GM23248 (cell line): ENCODE measurements around the gene UFSP1.

ENCODE experiments used
- EZH2 ChIP-seq: fragments of 200-600 bp; sonication (generic); IDR thresholded peaks from 2 replicates; pipeline ENCODE4 v1.6.1; 2018; ENCODE audit warnings: antibody characterized with exemption, mild to moderate bottlenecking; ENCODE audit not compliant: insufficient read depth, poor library complexity, severe bottlenecking
- EZH2phosphoT487 ChIP-seq: fragments of 200-600 bp; sonication (generic); IDR thresholded peaks from 2 replicates; pipeline ENCODE4 v1.6.1; 2018; ENCODE audit warnings: antibody characterized with exemption, moderate library complexity, mild to moderate bottlenecking, low read depth; ENCODE audit not compliant: insufficient read depth

DNA sequence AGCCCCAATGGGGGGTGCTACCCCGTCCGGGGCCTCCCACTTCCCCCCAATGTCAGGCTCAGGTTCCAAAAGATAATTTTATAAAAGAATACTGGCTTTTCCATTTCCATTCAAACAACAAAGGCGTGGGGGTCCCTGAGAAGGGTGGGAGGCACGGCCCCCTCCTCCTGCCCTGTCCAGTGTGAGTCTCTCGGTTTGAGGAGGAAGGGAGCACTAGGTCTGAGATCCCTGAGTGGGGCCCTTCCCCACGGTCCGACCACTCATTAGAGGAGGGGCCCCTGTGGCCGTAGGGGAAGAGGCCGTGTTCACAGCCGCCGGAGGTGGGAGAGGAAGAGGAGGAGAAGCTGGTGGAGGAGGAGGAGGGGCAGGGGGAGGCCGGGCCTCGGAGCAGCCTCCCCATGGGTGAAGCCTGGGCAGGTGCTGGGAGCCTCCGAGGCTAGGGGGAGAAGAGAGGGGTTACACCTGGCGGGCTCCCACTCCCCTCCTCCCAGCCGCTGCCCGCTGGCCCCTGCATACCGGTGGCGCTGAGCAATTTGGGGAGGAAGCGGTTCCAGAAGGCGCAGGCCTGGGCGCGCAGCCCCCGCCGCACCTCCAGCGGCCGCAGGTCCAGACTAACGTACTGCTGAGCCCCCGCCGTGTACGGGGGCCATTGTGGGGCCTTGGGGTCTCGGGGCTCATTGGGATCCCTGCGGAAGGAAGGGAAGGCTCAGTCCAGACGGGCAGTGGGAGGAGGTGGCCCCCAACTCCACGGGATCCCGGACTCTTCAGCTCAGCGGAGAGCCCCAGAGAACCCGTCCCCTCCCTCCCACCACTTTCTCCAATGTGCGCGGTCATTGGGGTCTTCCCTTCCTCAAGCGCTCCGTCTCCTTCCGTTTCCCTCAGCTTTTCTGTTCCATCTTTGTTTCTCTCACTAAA lies 1.4 kb upstream of the UFSP1 start:
- TF ChIP-seq EZH2 (no peak), EZH2phosphoT487 (no peak)
